ENCODE results near the gene SLC16A8. TPM values are rescaled to one million over a fixed set of nuclear protein-coding genes. Genes with fewer than 3 reads are reported as not detected.

The SLC16A8 gene
- total RNA-seq, 2 donors from 2014 or later = 0.57 to 1.1 TPM

DNA sequence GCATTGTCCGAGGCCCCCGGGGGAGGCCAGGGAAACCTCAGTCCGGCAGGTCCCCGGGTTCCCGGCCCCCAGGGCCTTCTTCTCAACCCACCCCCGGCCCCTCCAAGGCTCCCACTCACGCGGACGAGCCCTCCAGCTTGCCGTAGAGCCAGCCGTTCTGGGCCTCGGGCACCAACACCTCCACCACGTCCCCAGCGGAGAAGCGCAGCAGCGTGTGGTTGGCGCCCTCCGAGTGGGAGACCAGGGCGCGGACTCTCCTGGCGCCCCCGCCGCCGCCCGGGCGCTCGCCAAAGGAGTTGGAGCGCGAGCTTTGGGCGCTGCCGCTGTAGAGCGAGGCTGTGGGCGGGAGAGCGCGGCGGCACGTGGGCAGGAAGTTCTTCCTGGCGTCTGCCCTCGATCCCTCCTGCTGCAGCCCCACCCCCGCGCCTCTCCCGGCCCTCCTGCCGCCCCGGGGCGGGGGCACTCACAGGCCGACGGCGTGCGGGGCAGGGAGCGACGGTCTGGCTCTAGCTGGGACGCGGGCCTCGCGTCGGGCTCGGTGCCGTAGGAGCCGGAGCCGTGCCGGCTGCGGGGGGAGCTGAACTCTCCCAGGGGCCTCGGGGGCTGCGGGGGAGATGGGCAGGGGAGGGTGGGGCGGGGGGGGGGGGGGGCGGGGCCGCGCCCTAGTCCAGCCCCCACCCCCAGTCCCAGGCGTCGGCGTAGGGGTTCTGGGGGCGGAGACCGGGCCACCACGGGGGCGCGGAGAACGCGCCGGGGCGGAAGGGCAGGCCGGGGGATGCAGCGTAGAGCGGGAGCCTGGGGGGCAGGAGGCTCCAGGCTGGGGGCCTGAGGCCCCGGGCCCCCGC, 4.9 kb upstream of the SLC16A8 start:
- DNase-seq = no peak
- Mint-ChIP-seq H3K9me3 (no peaks in the 10 kb centered on the region), H3K36me3 (ENCODE audit: low read depth) (no peaks in the 10 kb centered on the region), H3K27me3 (ENCODE audit: insufficient read depth) (peaks cover 25% of the 10 kb centered on the region), H3K27ac (no peak overlapping the region), H3K4me3 (peak overlapping the region; percentile 26), H3K4me1 (peaks cover 4% of the 10 kb centered on the region)
- Histone ChIP-seq H3K4me1 (ENCODE audit: control insufficient read depth, insufficient read depth, low read length) (peaks cover 3% of the 10 kb centered on the region), H3K9me3 (ENCODE audit: control insufficient read depth, low read length) (no peaks in the 10 kb centered on the region), H3K4me3 (ENCODE audit: low read length) (no peak overlapping the region), H3K27ac (ENCODE audit: low read depth, low read length) (no peak overlapping the region), H3K9ac (ENCODE audit: extremely low read depth, low read length, poor library complexity, severe bottlenecking) (no peak overlapping the region), H3K36me3 (ENCODE audit: control insufficient read depth, insufficient read depth, low read length) (no peaks in the 10 kb centered on the region), H3K27me3 (ENCODE audit: control insufficient read depth, insufficient read depth, low read length, poor library complexity, severe bottlenecking) (no peaks in the 10 kb centered on the region)
- TF ChIP-seq, protein P1, sequence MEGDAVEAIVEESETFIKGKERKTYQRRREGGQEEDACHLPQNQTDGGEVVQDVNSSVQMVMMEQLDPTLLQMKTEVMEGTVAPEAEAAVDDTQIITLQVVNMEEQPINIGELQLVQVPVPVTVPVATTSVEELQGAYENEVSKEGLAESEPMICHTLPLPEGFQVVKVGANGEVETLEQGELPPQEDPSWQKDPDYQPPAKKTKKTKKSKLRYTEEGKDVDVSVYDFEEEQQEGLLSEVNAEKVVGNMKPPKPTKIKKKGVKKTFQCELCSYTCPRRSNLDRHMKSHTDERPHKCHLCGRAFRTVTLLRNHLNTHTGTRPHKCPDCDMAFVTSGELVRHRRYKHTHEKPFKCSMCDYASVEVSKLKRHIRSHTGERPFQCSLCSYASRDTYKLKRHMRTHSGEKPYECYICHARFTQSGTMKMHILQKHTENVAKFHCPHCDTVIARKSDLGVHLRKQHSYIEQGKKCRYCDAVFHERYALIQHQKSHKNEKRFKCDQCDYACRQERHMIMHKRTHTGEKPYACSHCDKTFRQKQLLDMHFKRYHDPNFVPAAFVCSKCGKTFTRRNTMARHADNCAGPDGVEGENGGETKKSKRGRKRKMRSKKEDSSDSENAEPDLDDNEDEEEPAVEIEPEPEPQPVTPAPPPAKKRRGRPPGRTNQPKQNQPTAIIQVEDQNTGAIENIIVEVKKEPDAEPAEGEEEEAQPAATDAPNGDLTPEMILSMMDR (conservative IDR thresholded peaks at IDR 0.05) = no peak
- 69 to 83% methylated on average over 24 to 80 of the region's 85 CpGs for WGBS, 2 experiments (ENCODE audit: insufficient coverage in 1 of 2, insufficient read length in 1 of 2)

DNA sequence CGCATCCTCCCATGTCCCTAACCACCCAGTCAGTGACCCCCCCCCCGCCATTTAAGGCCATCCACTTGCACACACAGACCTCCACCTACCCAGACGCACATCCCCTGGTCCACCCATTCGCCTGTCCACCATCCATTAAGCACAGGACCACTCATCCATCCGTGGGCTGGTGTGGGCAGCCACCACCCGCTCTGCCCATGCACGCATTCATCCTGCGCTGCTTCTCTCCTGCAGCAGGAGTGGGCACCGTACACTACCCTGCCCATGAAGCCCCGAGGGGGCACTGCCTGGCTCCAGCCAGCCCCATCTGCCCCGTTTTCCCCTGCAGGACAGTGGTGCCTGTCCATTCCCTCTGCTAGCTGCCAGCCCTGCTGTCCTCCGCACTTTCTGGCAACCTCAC, 3.9 kb upstream of the SLC16A8 start:
- Histone ChIP-seq H3K36me3 (ENCODE audit: control insufficient read depth, insufficient read depth, low read length) (no peaks in the 10 kb centered on the region), H3K4me1 (ENCODE audit: control insufficient read depth, insufficient read depth, low read length) (peaks cover 7% of the 10 kb centered on the region), H3K27ac (ENCODE audit: low read depth, low read length) (no peak overlapping the region), H3K4me3 (ENCODE audit: low read length) (no peak overlapping the region), H3K27me3 (ENCODE audit: control insufficient read depth, insufficient read depth, low read length, poor library complexity, severe bottlenecking) (peaks cover 1% of the 10 kb centered on the region), H3K9me3 (ENCODE audit: control insufficient read depth, low read length) (no peaks in the 10 kb centered on the region), H3K9ac (ENCODE audit: extremely low read depth, low read length, poor library complexity, severe bottlenecking) (no peak overlapping the region)
- TF ChIP-seq, protein P1 (conservative IDR thresholded peaks at IDR 0.05) = no peak
- peaks cover 4% of the 10 kb centered on the region for H3K4me1 Mint-ChIP-seq
- no peaks in the 10 kb centered on the region for H3K9me3 Mint-ChIP-seq
- no peaks in the 10 kb centered on the region for H3K36me3 Mint-ChIP-seq (ENCODE audit: low read depth)
- peaks cover 31% of the 10 kb centered on the region for H3K27me3 Mint-ChIP-seq (ENCODE audit: insufficient read depth)
- peak overlapping the region; percentile 26 for H3K4me3 Mint-ChIP-seq
- DNase-seq = no peak
- 92 to 94% methylated on average over 6 to 11 of the region's 12 CpGs for WGBS, 2 experiments (ENCODE audit: insufficient coverage in 1 of 2, insufficient read length in 1 of 2)
- no peak overlapping the region for H3K27ac Mint-ChIP-seq

- H3K4me1 Mint-ChIP-seq = peaks cover 4% of the 10 kb centered on the region
- no peaks in the 10 kb centered on the region for H3K9me3 Mint-ChIP-seq
- Histone ChIP-seq H3K9me3 (ENCODE audit: control insufficient read depth, low read length) (no peaks in the 10 kb centered on the region), H3K4me1 (ENCODE audit: control insufficient read depth, insufficient read depth, low read length) (peaks cover 7% of the 10 kb centered on the region), H3K36me3 (ENCODE audit: control insufficient read depth, insufficient read depth, low read length) (no peaks in the 10 kb centered on the region), H3K9ac (ENCODE audit: extremely low read depth, low read length, poor library complexity, severe bottlenecking) (no peak overlapping the region), H3K4me3 (ENCODE audit: low read length) (no peak overlapping the region), H3K27ac (ENCODE audit: low read depth, low read length) (no peak overlapping the region), H3K27me3 (ENCODE audit: control insufficient read depth, insufficient read depth, low read length, poor library complexity, severe bottlenecking) (peaks cover 9% of the 10 kb centered on the region)
- H3K27ac Mint-ChIP-seq = no peak overlapping the region
- 90 to 91% methylated on average over 12 of the region's 13 CpGs for WGBS, 2 experiments (ENCODE audit: insufficient coverage in 1 of 2, insufficient read length in 1 of 2)
- TF ChIP-seq, protein P1 (conservative IDR thresholded peaks at IDR 0.05) = no peak
- no peaks in the 10 kb centered on the region for H3K36me3 Mint-ChIP-seq (ENCODE audit: low read depth)
- H3K27me3 Mint-ChIP-seq (ENCODE audit: insufficient read depth) = peaks cover 36% of the 10 kb centered on the region
- no peak for DNase-seq
- no peak overlapping the region for H3K4me3 Mint-ChIP-seq
Measured at GRCh38 chr22:38086942-38087341, 3.0 kb upstream of the SLC16A8 start.

Measured in endodermal cell (in vitro differentiated cells).